SK-N-SH (cell line): ENCODE results near the gene DNAJB1. TPM values are rescaled to one million over a fixed set of nuclear protein-coding genes. Genes with fewer than 3 reads are reported as not detected.

Experiments used
- CTCF ChIA-PET: fragments of 300-600, 350-600 bp; formaldehyde crosslinking; extraction: SDS; loops from one replicate; lab custom pipeline; 2021; lab: Yijun Ruan, JAX
- POLR2A ChIA-PET: fragments of 350-600 bp; sonication (Branson Sonifier 250); formaldehyde crosslinking; extraction: SDS; loops from one replicate; lab custom pipeline; 2020; ENCODE audit warnings: antibody characterized with exemption, inconsistent platforms; lab: Yijun Ruan, JAX
- DNase-seq: peaks from one replicate; pipeline ENCODE4 v3.0.0; 2012
- H2AFZ ChIP-seq: fragments of 200-600 bp; sonication (generic); 2 replicates; pipeline ENCODE4 v1.8.1; 2016; ENCODE audit warnings: antibody characterized with exemption, mild to moderate bottlenecking, low read depth
- H3F3A ChIP-seq: fragments of 200-600 bp; sonication (generic); replicated peaks from 2 replicates; pipeline ENCODE3; 2016; ENCODE audit warnings: antibody characterized with exemption, mild to moderate bottlenecking; ENCODE audit not compliant: insufficient read depth
- H3K27ac ChIP-seq, 2 experiments: fragments of 200-500 bp in 1 of 2; fragments of 200-600 bp in 1 of 2; sonication (Bioruptor generic) in 1 of 2; sonication (generic), shearing (Covaris generic) in 1 of 2; 2 replicates each; pipeline versions ENCODE4 v1.5.1 to v1.6.1; 2014 to 2016; ENCODE audit warnings: low read depth in 2 of 2, inconsistent platforms in 1 of 2, low read length in 1 of 2, mild to moderate bottlenecking in 1 of 2, mixed read lengths in 1 of 2
- H3K27me3 ChIP-seq: fragments of 200-600 bp; sonication (generic), shearing (Covaris generic); 2 replicates; pipeline ENCODE4 v1.6.1; 2016; ENCODE audit warnings: mixed run types; ENCODE audit not compliant: insufficient read depth
- H3K36me3 ChIP-seq, 2 experiments: fragments of 200-500 bp in 1 of 2; fragments of 200-600 bp in 1 of 2; sonication (Bioruptor generic) in 1 of 2; sonication (generic) in 1 of 2; replicated peaks in 1 of 2; 2 replicates each; pipeline versions ENCODE3 to v1.5.1; 2014 to 2016; ENCODE audit warnings: low read length in 1 of 2, mild to moderate bottlenecking in 1 of 2; ENCODE audit not compliant: insufficient read depth in 2 of 2, control insufficient read depth in 1 of 2
- H3K4me1 ChIP-seq, 2 experiments: fragments of 200-500 bp in 1 of 2; fragments of 200-600 bp in 1 of 2; sonication (Bioruptor generic) in 1 of 2; sonication (generic), shearing (Covaris generic) in 1 of 2; 2 replicates each; pipeline versions ENCODE4 v1.5.1 to v1.6.1; 2014 to 2016; ENCODE audit warnings: low read depth in 1 of 2, low read length in 1 of 2, mixed run types in 1 of 2; ENCODE audit not compliant: insufficient read depth in 2 of 2, control insufficient read depth in 1 of 2
- H3K4me2 ChIP-seq: fragments of 200-600 bp; sonication (generic), shearing (Covaris generic); 2 replicates; pipeline ENCODE4 v1.6.1; 2017; ENCODE audit warnings: mixed run types
- H3K4me3 ChIP-seq, 2 experiments: fragments of 200-500 bp in 1 of 2; fragments of 200-600 bp in 1 of 2; sonication (Bioruptor generic) in 1 of 2; sonication (generic), shearing (Covaris generic) in 1 of 2; 2 replicates each; pipeline versions ENCODE4 v1.5.1 to v1.8.1; 2014 to 2016; ENCODE audit warnings: low read depth in 2 of 2, inconsistent platforms in 1 of 2, low read length in 1 of 2, mild to moderate bottlenecking in 1 of 2, mixed read lengths in 1 of 2, moderate library complexity in 1 of 2
- H3K79me2 ChIP-seq: fragments of 200-600 bp; sonication (generic); 2 replicates; pipeline ENCODE4 v1.8.1; 2017; ENCODE audit warnings: mild to moderate bottlenecking; ENCODE audit not compliant: insufficient read depth
- H3K9ac ChIP-seq: fragments of 200-600 bp; sonication (generic); 2 replicates; pipeline ENCODE4 v1.6.1; 2017; ENCODE audit warnings: mixed run types
- H3K9me2 ChIP-seq: fragments of 200-600 bp; sonication (generic); 2 replicates; pipeline ENCODE4 v1.6.1; 2017; ENCODE audit warnings: mixed run types
- H3K9me3 ChIP-seq: fragments of 200-600 bp; sonication (generic); 2 replicates; pipeline ENCODE4 v1.6.1; 2017; ENCODE audit warnings: mixed run types, mild to moderate bottlenecking, moderate library complexity
- H4K20me1 ChIP-seq: fragments of 200-600 bp; sonication (generic); 2 replicates; pipeline ENCODE4 v1.6.1; 2017; ENCODE audit warnings: mild to moderate bottlenecking, mixed run types; ENCODE audit not compliant: insufficient read depth
- CTCF ChIP-seq: fragments of 200-600 bp; sonication (generic); IDR thresholded peaks from 2 replicates; pipeline ENCODE4 v1.6.1; 2017; ENCODE audit warnings: antibody characterized with exemption, mild to moderate bottlenecking, moderate library complexity
- FOSL2 ChIP-seq: IDR thresholded peaks from 2 replicates; pipeline ENCODE4 v1.4.0; 2012; ENCODE audit warnings: low read depth, mild to moderate bottlenecking, moderate library complexity, borderline replicate concordance
- JUND ChIP-seq: IDR thresholded peaks from 2 replicates; pipeline ENCODE4 v1.4.0; 2012
- SMC3 ChIP-seq: IDR thresholded peaks from 2 replicates; pipeline ENCODE4 v1.6.1; 2012; ENCODE audit warnings: low read depth, low read length, improper control_type of control experiment
- TAF1 ChIP-seq: IDR thresholded peaks from 2 replicates; pipeline ENCODE4 v1.6.1; 2012; ENCODE audit warnings: low read depth, mild to moderate bottlenecking, low read length, moderate library complexity, borderline replicate concordance
- TEAD4 ChIP-seq: IDR thresholded peaks from 2 replicates; pipeline ENCODE4 v1.4.0; 2012; ENCODE audit warnings: mild to moderate bottlenecking, borderline replicate concordance; ENCODE audit not compliant: insufficient read depth
- WGBS: methylation state at CpG from one replicate; pipeline ENCODE4 v1.1.6; 2017; ENCODE audit warnings: low lambda C conversion rate; 5-methylcytosine and 5-hydroxymethylcytosine counted together
- polyA plus RNA-seq, 3 experiments: library from polyadenylated mRNA; depleted of rRNA; stranded (reverse); fragments of >200 nt; gene quantifications; 2 replicates each; pipeline ENCODE4 v1.2.3, GENCODE V29; 2012
- TF ChIP-seq, protein P1 (sequence below): IDR thresholded peaks from 2 replicates; pipeline ENCODE4 v1.6.1; 2012; ENCODE audit warnings: mild to moderate bottlenecking, low read depth, low read length, moderate library complexity
- TF ChIP-seq, protein P2 (sequence below): IDR thresholded peaks from 2 replicates; pipeline ENCODE4; 2012
- TF ChIP-seq, protein P3 (sequence below): IDR thresholded peaks from 2 replicates; pipeline ENCODE4 v1.4.0; 2012; ENCODE audit warnings: low read depth, borderline replicate concordance

DNAJB1 gene
- polyA plus RNA-seq, 1 of the 3 experiments (the other 2 are of a cell fraction), result 103 TPM

- Histone ChIP-seq H3K79me2 (no peaks in the 10 kb centered on the region), H3K9me2 (no peaks in the 10 kb centered on the region), H3K27me3 (no peaks in the 10 kb centered on the region), H3K4me1 (peaks cover 24 to 39% of the 10 kb centered on the region in 2 experiments; a peak in 3 of 4 replicates), H3K4me2 (no peak overlapping the region), H3K4me3 (no peak overlapping the region), H3K9ac (no peak overlapping the region), H3K9me3 (no peaks in the 10 kb centered on the region), H3K36me3 (peaks cover 6 to 18% of the 10 kb centered on the region in 2 experiments), H4K20me1 (no peaks in the 10 kb centered on the region), H3K27ac (no peak overlapping the region), H3F3A (peaks cover 14% of the 10 kb centered on the region), H2AFZ (no peak overlapping the region)
- 97% methylated on average over 64 of the region's 97 CpGs for WGBS
- CTCF ChIA-PET, result interaction anchor here (0.6 to 2.0 kb wide), 19 partner anchors 8 to 430 kb away, joined by 3 to 18 read pairs (median 5); partner anchors contain the start of genes ADGRE5 and ASF1B
- TF ChIP-seq, protein P1, sequence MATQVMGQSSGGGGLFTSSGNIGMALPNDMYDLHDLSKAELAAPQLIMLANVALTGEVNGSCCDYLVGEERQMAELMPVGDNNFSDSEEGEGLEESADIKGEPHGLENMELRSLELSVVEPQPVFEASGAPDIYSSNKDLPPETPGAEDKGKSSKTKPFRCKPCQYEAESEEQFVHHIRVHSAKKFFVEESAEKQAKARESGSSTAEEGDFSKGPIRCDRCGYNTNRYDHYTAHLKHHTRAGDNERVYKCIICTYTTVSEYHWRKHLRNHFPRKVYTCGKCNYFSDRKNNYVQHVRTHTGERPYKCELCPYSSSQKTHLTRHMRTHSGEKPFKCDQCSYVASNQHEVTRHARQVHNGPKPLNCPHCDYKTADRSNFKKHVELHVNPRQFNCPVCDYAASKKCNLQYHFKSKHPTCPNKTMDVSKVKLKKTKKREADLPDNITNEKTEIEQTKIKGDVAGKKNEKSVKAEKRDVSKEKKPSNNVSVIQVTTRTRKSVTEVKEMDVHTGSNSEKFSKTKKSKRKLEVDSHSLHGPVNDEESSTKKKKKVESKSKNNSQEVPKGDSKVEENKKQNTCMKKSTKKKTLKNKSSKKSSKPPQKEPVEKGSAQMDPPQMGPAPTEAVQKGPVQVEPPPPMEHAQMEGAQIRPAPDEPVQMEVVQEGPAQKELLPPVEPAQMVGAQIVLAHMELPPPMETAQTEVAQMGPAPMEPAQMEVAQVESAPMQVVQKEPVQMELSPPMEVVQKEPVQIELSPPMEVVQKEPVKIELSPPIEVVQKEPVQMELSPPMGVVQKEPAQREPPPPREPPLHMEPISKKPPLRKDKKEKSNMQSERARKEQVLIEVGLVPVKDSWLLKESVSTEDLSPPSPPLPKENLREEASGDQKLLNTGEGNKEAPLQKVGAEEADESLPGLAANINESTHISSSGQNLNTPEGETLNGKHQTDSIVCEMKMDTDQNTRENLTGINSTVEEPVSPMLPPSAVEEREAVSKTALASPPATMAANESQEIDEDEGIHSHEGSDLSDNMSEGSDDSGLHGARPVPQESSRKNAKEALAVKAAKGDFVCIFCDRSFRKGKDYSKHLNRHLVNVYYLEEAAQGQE, result no peak
- TF ChIP-seq TAF1 (no peak), TEAD4 (no peak)
- TF ChIP-seq, protein P2, sequence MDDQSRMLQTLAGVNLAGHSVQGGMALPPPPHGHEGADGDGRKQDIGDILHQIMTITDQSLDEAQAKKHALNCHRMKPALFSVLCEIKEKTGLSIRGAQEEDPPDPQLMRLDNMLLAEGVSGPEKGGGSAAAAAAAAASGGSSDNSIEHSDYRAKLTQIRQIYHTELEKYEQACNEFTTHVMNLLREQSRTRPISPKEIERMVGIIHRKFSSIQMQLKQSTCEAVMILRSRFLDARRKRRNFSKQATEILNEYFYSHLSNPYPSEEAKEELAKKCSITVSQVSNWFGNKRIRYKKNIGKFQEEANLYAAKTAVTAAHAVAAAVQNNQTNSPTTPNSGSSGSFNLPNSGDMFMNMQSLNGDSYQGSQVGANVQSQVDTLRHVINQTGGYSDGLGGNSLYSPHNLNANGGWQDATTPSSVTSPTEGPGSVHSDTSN, result no peak
- POLR2A ChIA-PET, result interaction anchor here (0.5 to 1.1 kb wide), 3 partner anchors 23 to 54 kb away, joined by 3 to 5 read pairs (median 3); partner anchors contain the start of genes DNAJB1 and GIPC1
- DNase-seq, result peak; percentile 33
Observed at GRCh38 chr19:14473073-14473977, 44.9 kb downstream of the DNAJB1 start.

- no peaks in the 10 kb centered on the region for H3K9me3 ChIP-seq
- H3K36me3 ChIP-seq, result peaks cover 6 to 20% of the 10 kb centered on the region in 2 experiments
- no peak overlapping the region for H3K27ac ChIP-seq
- H4K20me1 ChIP-seq, result no peaks in the 10 kb centered on the region
- 66% methylated on average over 32 of the region's 66 CpGs for WGBS
- no peak overlapping the region; a peak in 1 of 4 replicates for H3K4me3 ChIP-seq
- peaks cover 20 to 30% of the 10 kb centered on the region in 2 experiments; a peak in 3 of 4 replicates for H3K4me1 ChIP-seq
- no peaks in the 10 kb centered on the region for H3K27me3 ChIP-seq
- peak; percentile 96 for DNase-seq
- H3K4me2 ChIP-seq, result peak overlapping the region; percentile 44; the same call in 1 of the 2 replicates
- no peak overlapping the region for H2AFZ ChIP-seq
- no peaks in the 10 kb centered on the region for H3K9me2 ChIP-seq
- POLR2A ChIA-PET, result interaction anchor here (0.5 to 1.1 kb wide), 4 partner anchors 24 to 331 kb away, joined by 3 to 5 read pairs (median 3); partner anchors contain the start of genes DNAJB1 and GIPC1
- peaks cover 13% of the 10 kb centered on the region for H3F3A ChIP-seq
- H3K9ac ChIP-seq, result no peak overlapping the region
- H3K79me2 ChIP-seq, result no peaks in the 10 kb centered on the region
- CTCF ChIA-PET, result interaction anchor here (0.6 to 2.0 kb wide), 31 partner anchors 8 to 429 kb away, joined by 3 to 18 read pairs (median 4); partner anchors contain the start of genes ADGRE5, ASF1B and GIPC1
- TF ChIP-seq TEAD4 (no peak), FOSL2 (no peak), SMC3 (peak; percentile 54; the same call in 1 of the 2 replicates), JUND (no peak), CTCF (peak; percentile 87)
- TF ChIP-seq, protein P3, sequence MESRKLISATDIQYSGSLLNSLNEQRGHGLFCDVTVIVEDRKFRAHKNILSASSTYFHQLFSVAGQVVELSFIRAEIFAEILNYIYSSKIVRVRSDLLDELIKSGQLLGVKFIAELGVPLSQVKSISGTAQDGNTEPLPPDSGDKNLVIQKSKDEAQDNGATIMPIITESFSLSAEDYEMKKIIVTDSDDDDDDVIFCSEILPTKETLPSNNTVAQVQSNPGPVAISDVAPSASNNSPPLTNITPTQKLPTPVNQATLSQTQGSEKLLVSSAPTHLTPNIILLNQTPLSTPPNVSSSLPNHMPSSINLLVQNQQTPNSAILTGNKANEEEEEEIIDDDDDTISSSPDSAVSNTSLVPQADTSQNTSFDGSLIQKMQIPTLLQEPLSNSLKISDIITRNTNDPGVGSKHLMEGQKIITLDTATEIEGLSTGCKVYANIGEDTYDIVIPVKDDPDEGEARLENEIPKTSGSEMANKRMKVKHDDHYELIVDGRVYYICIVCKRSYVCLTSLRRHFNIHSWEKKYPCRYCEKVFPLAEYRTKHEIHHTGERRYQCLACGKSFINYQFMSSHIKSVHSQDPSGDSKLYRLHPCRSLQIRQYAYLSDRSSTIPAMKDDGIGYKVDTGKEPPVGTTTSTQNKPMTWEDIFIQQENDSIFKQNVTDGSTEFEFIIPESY, result no peak
- TF ChIP-seq, protein P2, result peak; percentile 52
Observed at GRCh38 chr19:14472202-14472938, 45.8 kb downstream of the DNAJB1 start.
